Brain microvascular endothelial cell (primary cell): ENCODE measurements around the gene KIDINS220.

ENCODE experiments used
- DNase-seq: peaks from one replicate; pipeline ENCODE4 v3.0.0-alpha.2; 2020
- H3K27ac ChIP-seq: fragments of 250-450 bp; sonication (Bioruptor Pico); 2 replicates; pipeline ENCODE4 v1.5.1; 2020; ENCODE audit warnings: mild to moderate bottlenecking, moderate library complexity
- H3K27me3 ChIP-seq: fragments of 250-450 bp; sonication (Bioruptor Pico); replicated peaks from 2 replicates; pipeline ENCODE4 v1.5.1; 2020; ENCODE audit warnings: mild to moderate bottlenecking
- H3K36me3 ChIP-seq: fragments of 250-450 bp; sonication (Bioruptor Pico); replicated peaks from 2 replicates; pipeline ENCODE4 v1.5.1; 2020; ENCODE audit warnings: mild to moderate bottlenecking
- H3K4me3 ChIP-seq: 2 replicates; pipeline ENCODE4 v1.5.1; 2011; ENCODE audit warnings: low read depth, mild to moderate bottlenecking, control low read depth, low read length, moderate library complexity
- in situ Hi-C: cut with HindIII; loops from 2 replicates; pipeline ENCODE4 v1.10.0; 2017; ENCODE audit warnings: low sequenced_read_pairs, low pct_ligation_motif_present
- TF ChIP-seq, protein P1 (sequence below): IDR thresholded peaks from 2 replicates; pipeline ENCODE4 v1.5.1; 2011; ENCODE audit warnings: low read depth, mild to moderate bottlenecking, moderate library complexity, low read length, control low read depth, inconsistent platforms; ENCODE audit errors: missing control alignments

The KIDINS220 gene

DNA sequence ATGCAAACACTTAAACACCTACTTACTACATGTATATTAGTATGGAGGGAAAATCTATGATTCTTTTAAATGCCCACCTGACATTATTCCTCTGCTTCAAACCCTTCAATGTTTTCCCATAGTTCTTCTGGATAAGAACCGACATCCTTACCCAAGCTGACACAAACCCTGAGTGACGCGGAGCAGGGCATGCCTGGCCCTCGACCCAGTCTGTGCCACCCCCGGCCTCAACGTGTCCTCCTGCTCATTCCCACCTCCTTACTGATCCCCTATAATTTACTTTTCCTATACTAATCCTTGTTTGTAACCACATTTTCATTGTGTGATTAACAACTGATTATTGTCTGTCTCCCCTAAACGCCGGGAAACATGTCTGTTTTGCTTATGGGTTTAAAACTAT lies 17.5 kb downstream of the KIDINS220 start:
- TF ChIP-seq, protein P1, sequence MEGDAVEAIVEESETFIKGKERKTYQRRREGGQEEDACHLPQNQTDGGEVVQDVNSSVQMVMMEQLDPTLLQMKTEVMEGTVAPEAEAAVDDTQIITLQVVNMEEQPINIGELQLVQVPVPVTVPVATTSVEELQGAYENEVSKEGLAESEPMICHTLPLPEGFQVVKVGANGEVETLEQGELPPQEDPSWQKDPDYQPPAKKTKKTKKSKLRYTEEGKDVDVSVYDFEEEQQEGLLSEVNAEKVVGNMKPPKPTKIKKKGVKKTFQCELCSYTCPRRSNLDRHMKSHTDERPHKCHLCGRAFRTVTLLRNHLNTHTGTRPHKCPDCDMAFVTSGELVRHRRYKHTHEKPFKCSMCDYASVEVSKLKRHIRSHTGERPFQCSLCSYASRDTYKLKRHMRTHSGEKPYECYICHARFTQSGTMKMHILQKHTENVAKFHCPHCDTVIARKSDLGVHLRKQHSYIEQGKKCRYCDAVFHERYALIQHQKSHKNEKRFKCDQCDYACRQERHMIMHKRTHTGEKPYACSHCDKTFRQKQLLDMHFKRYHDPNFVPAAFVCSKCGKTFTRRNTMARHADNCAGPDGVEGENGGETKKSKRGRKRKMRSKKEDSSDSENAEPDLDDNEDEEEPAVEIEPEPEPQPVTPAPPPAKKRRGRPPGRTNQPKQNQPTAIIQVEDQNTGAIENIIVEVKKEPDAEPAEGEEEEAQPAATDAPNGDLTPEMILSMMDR, result no peak
- no peak for DNase-seq
- no peaks in the 10 kb centered on the region for H3K27me3 ChIP-seq

DNA sequence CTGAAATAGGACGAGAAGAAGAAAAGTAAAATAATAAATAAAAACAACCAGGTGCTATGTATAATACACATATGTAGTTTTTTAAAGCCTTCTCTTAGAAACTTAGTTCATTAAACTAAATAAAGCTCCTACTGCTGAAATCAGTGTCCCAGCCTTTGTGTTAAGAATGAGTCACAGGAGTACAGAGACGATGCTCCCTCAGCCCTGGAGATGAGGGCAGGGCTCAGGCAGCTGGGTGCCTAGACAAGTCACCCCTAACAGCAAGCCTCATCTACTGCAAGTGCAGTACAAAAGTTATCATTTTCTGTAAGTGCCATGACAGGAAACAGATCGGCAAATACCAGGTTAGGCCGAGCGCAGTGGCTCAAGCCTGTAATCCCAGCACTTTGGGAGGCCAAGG lies 18.2 kb downstream of the KIDINS220 start:
- Histone ChIP-seq H3K36me3 (peaks cover 3% of the 10 kb centered on the region), H3K27me3 (no peaks in the 10 kb centered on the region), H3K4me3 (no peak overlapping the region), H3K27ac (no peak overlapping the region)
- TF ChIP-seq, protein P1, result no peak
- peak; percentile 48 for DNase-seq
- in situ Hi-C loops, result no loop called here

More for the DNA sequence above, 17.5 kb downstream of the KIDINS220 start:
- Histone ChIP-seq H3K27ac (no peak overlapping the region), H3K4me3 (no peak overlapping the region), H3K36me3 (peaks cover 6% of the 10 kb centered on the region)
- in situ Hi-C loops, result no loop called here

DNA sequence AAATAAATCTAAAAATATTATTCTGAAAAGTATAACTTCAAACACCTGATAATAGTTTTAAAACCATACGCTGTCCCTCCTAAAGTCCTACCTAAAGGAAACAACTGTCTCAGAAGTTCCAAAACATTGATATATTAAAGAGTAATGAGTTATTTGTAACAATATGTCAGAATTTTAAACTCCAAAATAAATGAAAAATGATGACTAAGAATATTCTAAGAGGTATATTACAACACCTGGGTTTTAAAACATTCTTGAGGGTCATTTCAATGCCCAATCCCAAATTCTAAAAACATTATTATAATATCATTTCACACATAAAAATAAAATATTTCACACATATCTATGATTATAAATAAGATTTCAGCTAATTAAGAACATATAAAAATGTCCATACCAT lies 20.2 kb downstream of the KIDINS220 start:
- H3K36me3 ChIP-seq, result peaks cover 3% of the 10 kb centered on the region
- no peak overlapping the region for H3K4me3 ChIP-seq
- in situ Hi-C loops, result no loop called here
- no peak overlapping the region for H3K27ac ChIP-seq
- TF ChIP-seq, protein P1, result no peak
- DNase-seq, result no peak
- H3K27me3 ChIP-seq, result no peaks in the 10 kb centered on the region

DNA sequence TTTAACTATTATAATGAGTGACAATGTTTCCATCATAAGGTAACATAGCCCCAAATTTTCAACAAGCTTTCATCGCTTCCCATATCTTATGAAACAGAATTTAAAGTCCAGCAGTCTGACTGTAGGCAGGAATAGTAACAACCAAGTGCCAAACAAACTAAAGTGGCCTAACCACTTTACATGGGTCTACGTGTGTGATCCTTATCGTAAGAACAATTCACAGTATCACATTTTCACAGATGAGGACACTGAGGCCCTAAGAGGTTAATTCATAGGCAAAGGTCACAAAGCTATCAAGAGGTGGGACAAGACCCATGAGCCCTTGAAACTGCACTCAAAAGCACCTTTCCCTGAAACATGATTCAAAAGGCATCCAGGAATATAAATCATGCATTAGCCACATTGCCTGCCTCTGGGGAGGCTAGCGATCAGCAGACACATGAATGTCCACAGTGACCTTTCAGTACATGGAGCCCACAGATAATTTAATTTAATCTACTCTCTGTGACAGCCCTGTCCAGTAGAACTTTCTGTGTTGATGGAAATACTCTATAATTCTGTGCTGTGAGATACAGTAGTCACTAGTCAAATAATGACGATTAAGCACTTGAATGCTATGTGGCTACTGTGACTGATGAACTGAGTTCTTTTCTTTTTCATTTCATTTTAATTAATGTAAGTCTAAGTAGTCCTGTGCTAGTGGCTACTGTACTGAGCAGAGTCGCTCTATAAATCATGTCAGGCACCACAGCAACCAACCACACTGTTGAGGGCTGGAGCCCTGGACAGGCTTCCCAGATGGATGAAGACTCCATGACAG lies 30.3 kb downstream of the KIDINS220 start:
- no peak for DNase-seq
- in situ Hi-C loops, result no loop called here
- H3K27ac ChIP-seq, result no peak overlapping the region
- no peaks in the 10 kb centered on the region for H3K27me3 ChIP-seq
- H3K36me3 ChIP-seq, result peaks cover 13% of the 10 kb centered on the region
- TF ChIP-seq, protein P1, result no peak
- H3K4me3 ChIP-seq, result no peak overlapping the region

DNA sequence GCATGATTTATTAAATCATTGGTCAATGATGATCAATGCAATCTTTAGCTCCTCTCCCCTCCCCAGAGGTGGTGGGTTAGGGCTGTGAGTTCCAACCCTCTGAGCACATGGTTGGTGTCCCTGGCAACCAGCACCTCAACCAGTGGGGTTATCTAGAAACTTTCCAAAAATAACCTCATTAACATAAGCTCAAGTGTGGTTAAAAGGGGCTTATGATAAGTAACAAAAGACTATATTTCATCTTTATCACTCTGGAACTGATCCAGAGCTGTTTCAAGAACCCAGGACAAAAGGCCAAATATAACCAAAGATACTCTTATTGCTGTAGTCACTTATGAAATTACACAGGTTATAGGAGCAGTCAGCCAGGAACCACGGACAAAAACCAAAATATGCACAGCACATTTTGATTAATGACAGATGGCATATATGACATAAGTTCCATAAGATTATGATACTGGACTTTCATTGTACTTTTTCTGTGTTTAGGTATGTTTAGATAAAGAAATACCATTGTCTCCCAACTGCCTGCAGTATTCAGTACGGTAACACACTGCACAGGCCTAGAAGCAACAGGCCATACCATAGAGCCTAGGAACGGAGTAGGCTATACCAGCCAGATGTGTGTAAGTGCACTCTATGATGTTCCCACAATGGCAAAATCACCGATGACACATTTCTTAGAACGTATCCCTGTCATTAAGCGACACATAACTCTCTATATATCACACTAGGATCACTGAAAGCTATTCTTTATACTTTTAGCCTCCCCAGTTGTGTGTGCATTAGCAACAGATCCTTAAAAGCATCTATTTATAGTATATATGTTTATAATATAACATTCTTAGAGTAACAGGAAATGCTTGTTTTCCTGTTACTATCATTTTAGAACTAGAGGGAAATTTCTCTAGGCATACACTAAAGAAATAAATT lies 31.9 kb downstream of the KIDINS220 start:
- Histone ChIP-seq H3K27ac (no peak overlapping the region), H3K4me3 (no peak overlapping the region), H3K36me3 (peaks cover 13% of the 10 kb centered on the region), H3K27me3 (no peaks in the 10 kb centered on the region)
- no peak for DNase-seq
- in situ Hi-C loops, result no loop called here
- TF ChIP-seq, protein P1, result no peak
